PC-3 (cell line): Measurements from ENCODE around the gene CTRB1. TPM values are rescaled to one million over a fixed set of nuclear protein-coding genes. Genes with fewer than 3 reads are reported as not detected.

Experiments
- ATAC-seq: fragments of 200-7000 bp; cut with Tn5 transposase; 2 replicates; pipeline ENCODE4 v1.9.1; 2020; ENCODE audit warnings: mild to moderate bottlenecking, moderate library complexity
- BruUV-seq: library from RNA; stranded (reverse); fragments of 400-500 nt; replicated peaks from 2 replicates; lab custom pipeline; 2021; lab: Mats Ljungman, UMichigan
- CTCF ChIA-PET: fragments of 300-600 bp; sonication (Branson Sonifier 250); formaldehyde crosslinking; loops from one replicate; lab custom pipeline; 2022; ENCODE audit warnings: antibody characterized with exemption; lab: Charles Lee
- POLR2A ChIA-PET: fragments of 300-600 bp; sonication (Branson Sonifier 250); formaldehyde crosslinking; loops from one replicate; lab custom pipeline; 2022; ENCODE audit warnings: antibody characterized with exemption; ENCODE audit not compliant: unreplicated experiment; lab: Charles Lee
- DNase-seq: peaks from one replicate; pipeline ENCODE4 v3.0.0-alpha.2; 2015
- H2AFZ ChIP-seq: fragments of 300-600 bp; sonication (generic); 2 replicates; pipeline ENCODE4 v1.6.0; 2016; ENCODE audit warnings: antibody characterized with exemption, low read length
- H3F3A ChIP-seq: fragments of 300-600 bp; sonication (generic); one replicate; pipeline ENCODE4 v1.6.0; 2017; ENCODE audit warnings: antibody characterized with exemption, low read length, control low read depth, mild to moderate bottlenecking; ENCODE audit not compliant: unreplicated experiment
- H3K27ac ChIP-seq: fragments of 300-600 bp; sonication (generic); 2 replicates; pipeline ENCODE4 v1.5.1; 2016; ENCODE audit warnings: mild to moderate bottlenecking, low read length
- H3K27me3 ChIP-seq: fragments of 300-600 bp; sonication (generic); 2 replicates; pipeline ENCODE4 v1.6.1; 2016; ENCODE audit warnings: low read length, mixed read lengths
- H3K36me3 ChIP-seq: fragments of 300-600 bp; sonication (generic); 2 replicates; pipeline ENCODE4 v1.6.1; 2016; ENCODE audit warnings: low read depth, mixed run types, low read length, mixed read lengths
- H3K4me1 ChIP-seq: fragments of 300-600 bp; sonication (generic); 2 replicates; pipeline ENCODE4 v1.5.1; 2016; ENCODE audit warnings: low read length; ENCODE audit not compliant: insufficient read depth
- H3K4me2 ChIP-seq: fragments of 300-600 bp; sonication (generic); 2 replicates; pipeline ENCODE4 v1.6.0; 2016; ENCODE audit warnings: low read length
- H3K4me3 ChIP-seq: fragments of 300-600 bp; sonication (generic); 2 replicates; pipeline ENCODE4 v1.5.1; 2016; ENCODE audit warnings: mild to moderate bottlenecking, low read length, mixed read lengths
- H3K79me2 ChIP-seq: fragments of 300-600 bp; sonication (generic); 2 replicates; pipeline ENCODE4 v1.6.1; 2017; ENCODE audit warnings: low read length, mixed read lengths
- H3K9ac ChIP-seq: fragments of 300-600 bp; sonication (generic); 2 replicates; pipeline ENCODE4 v1.6.0; 2016; ENCODE audit warnings: mild to moderate bottlenecking, low read length
- H3K9me2 ChIP-seq: fragments of 300-600 bp; sonication (generic); replicated peaks from 2 replicates; pipeline ENCODE4 v1.6.1; 2016; ENCODE audit warnings: mixed run types, low read length, mixed read lengths
- H3K9me3 ChIP-seq: fragments of 300-600 bp; sonication (generic); 2 replicates; pipeline ENCODE4 v1.6.1; 2016; ENCODE audit warnings: low read length, mixed read lengths
- H4K20me1 ChIP-seq: fragments of 300-600 bp; sonication (generic); 2 replicates; pipeline ENCODE4 v1.6.1; 2016; ENCODE audit warnings: low read length, mixed read lengths
- EZH2 ChIP-seq: fragments of 300-600 bp; sonication (generic); IDR thresholded peaks from one replicate; pipeline ENCODE4 v1.6.1; 2017; ENCODE audit warnings: antibody characterized with exemption, mild to moderate bottlenecking, low read length; ENCODE audit not compliant: unreplicated experiment
- EZH2phosphoT487 ChIP-seq: fragments of 300-600 bp; sonication (generic); IDR thresholded peaks from 2 replicates; pipeline ENCODE4 v1.6.1; 2018; ENCODE audit warnings: mild to moderate bottlenecking, antibody characterized with exemption, low read length, borderline replicate concordance
- intact Hi-C: fragments of 100-400 bp; cut with micrococcal nuclease; formaldehyde crosslinking; loops from 2 replicates; pipeline ENCODE4 v1.9.0; 2023
- total RNA-seq: library from RNA; depleted of rRNA; stranded (reverse); fragments of >200 nt; gene quantifications from 2 replicates; pipeline ENCODE4 v1.2.3, GENCODE V29; 2014
- TF ChIP-seq, protein P1 (sequence below): fragments of 300-600 bp; sonication (generic); conservative IDR thresholded peaks from 2 replicates; pipeline ENCODE4 v1.5.1; 2017; ENCODE audit warnings: antibody characterized with exemption, low read depth, mild to moderate bottlenecking, low read length

CTRB1 gene
- total RNA-seq, 1 experiment from 2014 or later = not detected

DNA sequence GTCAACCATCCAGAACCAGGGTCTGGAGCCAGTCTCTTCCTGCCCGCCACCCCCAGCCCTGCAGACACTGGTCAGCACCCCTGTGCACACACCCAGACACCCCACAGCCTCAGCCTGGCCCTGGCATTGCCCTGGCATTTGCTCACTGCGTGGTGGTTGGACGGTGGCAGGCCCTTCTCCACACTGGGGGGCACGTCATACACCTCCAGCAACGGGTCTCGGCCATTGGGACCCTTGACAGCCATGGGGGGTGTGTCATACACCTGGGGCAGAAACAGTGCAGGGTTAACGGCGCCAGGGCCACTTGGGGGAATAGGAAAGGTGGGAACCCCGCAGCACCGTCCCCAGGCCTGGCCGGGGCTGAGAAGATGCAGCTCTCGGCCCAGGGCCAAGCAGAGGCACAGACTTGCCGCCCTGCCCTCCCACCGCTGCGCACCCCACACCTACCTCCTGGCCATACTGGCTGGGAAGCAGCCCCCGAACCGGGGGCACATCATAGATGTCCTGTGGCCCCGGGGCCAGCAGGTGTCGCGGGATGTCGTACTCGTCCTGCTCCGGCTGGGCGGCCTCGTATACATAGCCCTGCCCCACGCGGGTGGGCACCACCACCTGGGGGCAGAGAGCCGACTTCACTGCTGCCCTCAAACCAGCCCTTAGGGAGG lies 18.1 kb downstream of the CTRB1 start:
- BruUV-seq = no TSS peak
- ChIA-PET CTCF (no interaction called here), POLR2A (no interaction called here)
- intact Hi-C loops = no loop called here
- Histone ChIP-seq H2AFZ (no peak overlapping the region), H3K27me3 (no peaks in the 10 kb centered on the region), H3K79me2 (peaks cover 48% of the 10 kb centered on the region), H3K4me3 (no peak overlapping the region), H3K36me3 (peaks cover 15% of the 10 kb centered on the region), H3K9ac (no peak overlapping the region), H3K9me2 (no peaks in the 10 kb centered on the region), H3K27ac (no peak overlapping the region), H3K9me3 (no peaks in the 10 kb centered on the region), H3K4me2 (no peak overlapping the region), H4K20me1 (no peaks in the 10 kb centered on the region), H3F3A (no peaks in the 10 kb centered on the region), H3K4me1 (peaks cover 9% of the 10 kb centered on the region; the same call in 1 of the 2 replicates)
- TF ChIP-seq EZH2phosphoT487 (no peak), EZH2 (no peak)
- TF ChIP-seq, protein P1, sequence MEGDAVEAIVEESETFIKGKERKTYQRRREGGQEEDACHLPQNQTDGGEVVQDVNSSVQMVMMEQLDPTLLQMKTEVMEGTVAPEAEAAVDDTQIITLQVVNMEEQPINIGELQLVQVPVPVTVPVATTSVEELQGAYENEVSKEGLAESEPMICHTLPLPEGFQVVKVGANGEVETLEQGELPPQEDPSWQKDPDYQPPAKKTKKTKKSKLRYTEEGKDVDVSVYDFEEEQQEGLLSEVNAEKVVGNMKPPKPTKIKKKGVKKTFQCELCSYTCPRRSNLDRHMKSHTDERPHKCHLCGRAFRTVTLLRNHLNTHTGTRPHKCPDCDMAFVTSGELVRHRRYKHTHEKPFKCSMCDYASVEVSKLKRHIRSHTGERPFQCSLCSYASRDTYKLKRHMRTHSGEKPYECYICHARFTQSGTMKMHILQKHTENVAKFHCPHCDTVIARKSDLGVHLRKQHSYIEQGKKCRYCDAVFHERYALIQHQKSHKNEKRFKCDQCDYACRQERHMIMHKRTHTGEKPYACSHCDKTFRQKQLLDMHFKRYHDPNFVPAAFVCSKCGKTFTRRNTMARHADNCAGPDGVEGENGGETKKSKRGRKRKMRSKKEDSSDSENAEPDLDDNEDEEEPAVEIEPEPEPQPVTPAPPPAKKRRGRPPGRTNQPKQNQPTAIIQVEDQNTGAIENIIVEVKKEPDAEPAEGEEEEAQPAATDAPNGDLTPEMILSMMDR = no peak
- DNase-seq (no peak), ATAC-seq (no peak)

DNA sequence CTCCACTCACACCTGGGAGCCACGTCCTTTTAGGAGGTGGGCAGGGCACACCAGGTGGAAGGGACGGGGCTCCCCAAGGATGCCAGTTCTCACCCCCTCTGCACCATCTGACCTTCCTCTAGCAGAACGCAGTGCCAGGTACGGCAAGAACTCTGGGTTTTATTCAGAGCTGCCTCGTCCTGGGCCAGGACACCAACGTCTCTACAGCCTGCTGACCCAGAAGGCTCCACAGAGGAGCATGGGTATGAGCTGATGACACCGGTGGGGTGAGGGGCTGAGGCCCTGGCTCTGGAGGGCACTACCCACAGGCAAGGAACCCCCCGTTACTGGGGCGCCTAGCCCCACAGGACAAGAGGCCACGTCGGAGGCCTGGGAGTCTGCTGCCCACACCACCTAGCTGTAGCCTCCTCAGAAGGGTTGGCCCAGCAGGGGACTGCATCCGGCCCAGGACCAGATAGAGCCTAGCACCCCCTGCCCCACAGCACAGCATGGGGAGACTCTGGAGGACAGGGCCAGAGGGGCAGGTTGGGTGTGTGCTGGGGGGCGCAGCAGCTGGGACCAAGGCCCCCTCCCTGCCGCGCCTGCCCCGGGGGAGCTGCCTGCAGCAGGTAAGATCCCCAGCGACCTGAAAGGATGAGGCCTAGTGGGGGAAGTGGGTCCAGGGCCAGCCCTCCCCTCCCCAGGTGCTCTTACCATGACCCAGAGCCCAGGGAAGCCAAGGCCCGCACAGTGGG lies 18.8 kb downstream of the CTRB1 start:
- no peaks in the 10 kb centered on the region for H3K9me2 ChIP-seq
- BruUV-seq = no TSS peak
- POLR2A ChIA-PET = no interaction called here
- CTCF ChIA-PET = no interaction called here
- TF ChIP-seq EZH2 (no peak), EZH2phosphoT487 (no peak)
- TF ChIP-seq, protein P1 = no peak
- no peaks in the 10 kb centered on the region for H3K9me3 ChIP-seq
- no peak overlapping the region for H3K9ac ChIP-seq
- H4K20me1 ChIP-seq = no peaks in the 10 kb centered on the region
- peaks cover 53% of the 10 kb centered on the region for H3K79me2 ChIP-seq
- H3K4me2 ChIP-seq = no peak overlapping the region
- intact Hi-C loops = no loop called here
- H2AFZ ChIP-seq = no peak overlapping the region
- peaks cover 9% of the 10 kb centered on the region; the same call in 1 of the 2 replicates for H3K4me1 ChIP-seq
- H3K4me3 ChIP-seq = no peak overlapping the region
- DNase-seq = no peak
- no peaks in the 10 kb centered on the region for H3K27me3 ChIP-seq
- no peak overlapping the region for H3K27ac ChIP-seq
- ATAC-seq = no peak
- peaks cover 17% of the 10 kb centered on the region for H3K36me3 ChIP-seq
- no peaks in the 10 kb centered on the region for H3F3A ChIP-seq
